Suppressor macrophage treated with lipopolysaccharide for 4 hours (primary cell): Measurements from ENCODE around the gene BST1.
A peak's percentile ranks its signal among the peaks of the same experiment; 100 is the strongest.
"Not testable (repeated sequence)": the region's sequence is repeated elsewhere in the genome, so short reads cannot be mapped to it uniquely, and the experiment has no call there.

Experiments
- DNase-seq: peaks from one replicate; pipeline ENCODE4 v3.0.0-alpha.2; 2020

The BST1 gene

GRCh38 chr4:15753786-15754185 lies 50.9 kb downstream of the BST1 start:
- DNase-seq = no peak

GRCh38 chr4:15754323-15754722 lies 51.5 kb downstream of the BST1 start:
- no peak for DNase-seq

- no peak for DNase-seq
Observed at GRCh38 chr4:15755321-15756155, 52.7 kb downstream of the BST1 start.

- peak; percentile 34 for DNase-seq
Observed at GRCh38 chr4:15756361-15756861, 53.5 kb downstream of the BST1 start.

- no peak for DNase-seq
Observed at GRCh38 chr4:15757054-15757453, 54.2 kb downstream of the BST1 start.

GRCh38 chr4:15758294-15758693 lies 55.4 kb downstream of the BST1 start:
- DNase-seq = no peak

GRCh38 chr4:15762460-15762859 lies 59.6 kb downstream of the BST1 start:
- DNase-seq = not testable (repeated sequence)

GRCh38 chr4:15765391-15765790 lies 62.5 kb downstream of the BST1 start:
- no peak for DNase-seq

- no peak for DNase-seq
Observed at GRCh38 chr4:15765910-15766697, 63.2 kb downstream of the BST1 start.

GRCh38 chr4:15766821-15767220 lies 64.0 kb downstream of the BST1 start:
- no peak for DNase-seq

GRCh38 chr4:15769202-15769601 lies 66.3 kb downstream of the BST1 start:
- DNase-seq = no peak

GRCh38 chr4:15771216-15772058 lies 68.6 kb downstream of the BST1 start:
- DNase-seq = peak; percentile 85

- DNase-seq = peak; percentile 53
Observed at GRCh38 chr4:15774020-15774420, 71.2 kb downstream of the BST1 start.

- DNase-seq = no peak
Observed at GRCh38 chr4:15776871-15777648, 74.2 kb downstream of the BST1 start.

GRCh38 chr4:15777697-15778288 lies 74.9 kb downstream of the BST1 start:
- no peak for DNase-seq

GRCh38 chr4:15778289-15779241 lies 75.7 kb downstream of the BST1 start, which contains the start of gene CD38:
Gene CD38 (plus strand): TSS chr4:15778328. CDS start chr4:15778415, 87 bp downstream.
- DNase-seq = peak; percentile 85

GRCh38 chr4:15779306-15779705 lies 76.4 kb downstream of the BST1 start:
- DNase-seq = peak; percentile 94

- DNase-seq = peak; percentile 75
Observed at GRCh38 chr4:15779809-15780208, 76.9 kb downstream of the BST1 start.

- DNase-seq = peak; percentile 91
Observed at GRCh38 chr4:15781427-15782095, 78.7 kb downstream of the BST1 start.
